HG03135 (cell line): ENCODE measurements around the gene S100A13.
"Not testable (repeated sequence)": the region's sequence is repeated elsewhere in the genome, so short reads cannot be mapped to it uniquely, and the experiment has no call there.

Source experiments
- ATAC-seq: cut with Tn5 transposase; IDR thresholded peaks from one replicate; pipeline ENCODE4 v1.9.1; 2021; ENCODE audit warnings: mild to moderate bottlenecking, moderate library complexity; ENCODE audit not compliant: unreplicated experiment

Gene S100A13

DNA sequence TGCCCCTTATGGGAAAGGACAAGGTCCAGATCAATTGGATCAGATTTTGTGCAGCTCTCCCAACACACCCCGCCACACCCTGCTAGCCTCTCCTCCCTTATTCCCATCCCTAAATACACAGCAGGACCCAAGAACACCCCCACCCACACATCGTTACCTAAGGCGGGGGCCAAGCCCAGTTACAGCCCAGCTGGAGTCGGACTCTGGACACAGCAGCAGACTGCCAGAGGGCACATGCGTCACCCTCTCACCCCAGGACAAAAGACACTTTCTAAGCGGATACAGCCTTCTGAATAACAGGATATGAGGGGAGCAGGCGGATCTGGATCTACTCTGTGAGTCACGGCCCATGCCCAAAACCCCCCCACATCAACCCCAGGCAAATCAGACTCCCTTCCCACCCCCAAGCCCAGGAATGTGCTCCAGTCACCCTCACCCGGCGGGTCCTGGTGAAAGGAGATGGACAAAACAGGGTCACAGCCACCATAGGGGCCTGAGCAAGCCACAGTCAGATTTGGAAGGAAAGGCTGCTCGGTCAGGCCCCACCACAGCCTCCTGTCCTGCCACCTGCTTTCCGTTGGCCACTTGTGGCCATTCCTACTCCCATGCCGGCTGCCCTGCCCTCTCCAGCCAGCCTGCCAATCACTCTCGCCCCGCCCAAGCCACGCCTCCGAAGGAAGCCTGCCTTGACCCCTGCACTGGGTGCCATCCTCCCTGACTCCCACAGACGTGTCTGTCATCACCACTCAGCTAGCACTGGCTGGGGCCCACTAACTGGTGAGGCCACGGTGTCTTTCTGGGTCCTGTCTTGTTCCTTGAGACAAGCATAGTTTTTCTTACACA is 18.3 kb downstream of the S100A13 start:
- ATAC-seq, result no peak

GRCh38 chr1:153608089-153608682 is 19.1 kb downstream of the S100A13 start:
- no peak for ATAC-seq

GRCh38 chr1:153607381-153607780 is 19.9 kb downstream of the S100A13 start:
- no peak for ATAC-seq

GRCh38 chr1:153606194-153606593 is 21.1 kb downstream of the S100A13 start:
- no peak for ATAC-seq

- no peak for ATAC-seq
Measured at GRCh38 chr1:153602749-153603148, 24.6 kb downstream of the S100A13 start.

- ATAC-seq, result no peak
Measured at GRCh38 chr1:153599847-153600246, 27.5 kb downstream of the S100A13 start.

DNA sequence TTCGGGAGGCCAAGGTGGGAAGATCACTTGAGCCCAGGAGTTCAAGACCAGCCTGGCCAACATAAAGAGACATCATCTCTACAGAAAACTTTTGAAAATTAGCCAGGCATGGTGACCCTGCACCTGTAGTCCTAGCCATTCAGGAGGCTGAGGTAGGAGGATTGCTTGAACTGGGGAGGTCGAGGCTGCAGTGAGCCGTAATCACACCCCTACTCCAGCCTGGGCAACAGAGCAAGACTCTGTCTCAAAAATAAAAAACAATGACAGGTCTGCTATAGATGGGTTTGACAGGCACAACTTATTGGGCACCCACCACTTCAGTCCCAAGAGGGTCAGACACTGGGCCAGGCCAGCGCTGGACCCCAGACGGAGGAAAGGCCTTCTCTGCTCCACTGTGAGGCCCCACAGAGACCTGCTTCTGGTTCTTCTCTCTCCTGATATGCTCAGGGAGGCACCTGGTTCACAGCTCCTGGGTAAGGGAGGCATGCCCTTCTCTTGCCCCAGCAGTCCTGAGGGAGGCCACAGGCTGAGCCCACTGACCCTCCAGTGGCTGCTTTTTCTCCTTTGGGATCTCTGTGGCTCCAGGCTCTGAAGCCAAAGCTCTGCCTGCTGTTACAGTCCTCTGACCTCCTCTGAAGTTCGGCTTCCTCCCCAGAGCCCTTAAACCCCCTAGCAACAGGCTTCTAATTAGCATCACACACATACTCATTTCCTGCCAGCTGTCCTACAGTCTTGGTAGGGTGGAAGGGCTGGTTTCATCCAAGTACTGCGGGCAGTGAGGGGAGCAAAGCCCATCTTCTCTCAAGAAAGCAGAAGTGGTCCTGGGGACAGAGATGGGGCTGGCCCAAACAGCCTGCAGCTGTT is 28.8 kb downstream of the S100A13 start:
- ATAC-seq, result peak; percentile 99

DNA sequence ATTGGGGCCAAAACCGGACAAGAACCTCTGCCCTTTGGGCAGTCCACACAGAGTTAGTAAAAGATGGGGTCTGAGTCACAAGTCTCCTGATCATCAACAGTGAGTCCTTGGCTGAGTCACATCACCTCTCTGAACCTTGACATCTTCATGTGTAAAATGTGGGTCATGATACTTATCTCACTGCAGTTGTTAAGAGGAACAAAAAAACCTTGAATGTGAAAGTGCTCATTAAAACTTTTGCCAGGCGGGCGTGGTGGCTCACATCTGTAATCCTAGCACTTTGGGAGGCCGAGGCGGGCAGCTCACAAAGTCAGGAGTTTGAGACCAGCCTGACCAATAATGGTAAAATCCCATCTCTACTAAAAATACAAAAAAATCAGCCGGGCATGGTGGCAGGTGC is 30.1 kb downstream of the S100A13 start:
- no peak for ATAC-seq

DNA sequence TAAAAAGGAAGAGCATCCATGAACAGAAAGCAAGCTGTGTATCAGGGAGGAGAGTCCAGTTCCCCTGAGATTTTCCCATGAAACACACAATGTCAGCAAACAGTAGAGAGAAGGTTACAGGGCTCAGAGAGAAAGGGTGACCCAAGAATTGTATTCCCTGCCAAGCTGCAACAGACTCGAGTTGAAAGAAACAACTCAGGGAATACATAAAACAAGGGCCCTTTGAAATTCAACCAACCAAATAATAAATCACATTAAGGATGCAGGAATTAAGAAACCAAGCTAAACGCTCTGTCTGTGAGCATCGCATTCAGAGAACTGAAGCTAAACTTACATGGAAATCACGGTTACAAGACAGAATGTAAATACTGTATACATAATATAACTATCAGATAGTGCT is 34.6 kb downstream of the S100A13 start:
- ATAC-seq, result no peak

DNA sequence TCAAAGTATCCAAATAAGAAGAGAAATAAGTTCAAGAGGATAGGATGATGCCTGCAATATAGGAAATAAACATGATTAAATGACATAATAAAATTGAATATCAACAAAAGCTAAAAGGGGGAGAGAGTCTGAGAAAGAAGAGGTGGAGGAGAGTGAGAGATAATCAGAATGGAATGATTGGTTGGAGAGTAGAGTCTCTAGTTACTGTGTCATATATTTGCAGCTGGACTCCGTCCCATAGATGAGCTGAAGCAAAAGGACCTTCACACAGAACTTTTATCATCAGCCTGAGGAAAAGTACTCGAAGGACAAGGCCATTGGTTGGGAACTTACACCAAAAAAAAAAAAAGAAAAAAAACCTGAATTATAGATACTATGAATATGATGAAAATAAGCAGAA is 38.8 kb downstream of the S100A13 start:
- no peak for ATAC-seq

GRCh38 chr1:153588033-153588432 is 39.3 kb downstream of the S100A13 start:
- ATAC-seq, result not testable (repeated sequence)

DNA sequence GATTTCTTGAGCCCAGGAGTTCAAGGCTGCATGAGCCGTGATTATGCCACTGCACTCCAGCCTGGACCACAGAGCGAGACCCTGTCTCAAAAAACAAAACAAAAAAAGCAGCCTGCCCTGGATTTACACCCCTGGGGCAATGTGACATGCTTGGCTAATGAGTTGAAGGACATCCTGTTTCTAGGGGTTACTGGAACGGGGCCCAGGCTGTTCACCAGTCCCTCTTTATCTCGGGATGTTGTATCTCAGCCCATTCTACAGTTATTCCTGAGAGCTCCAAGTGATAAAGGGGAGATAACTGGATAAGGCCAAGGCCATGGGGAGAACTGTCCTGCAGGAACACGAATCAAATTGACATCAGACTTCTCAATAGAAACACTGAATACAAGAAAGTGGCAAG is 40.0 kb downstream of the S100A13 start:
- no peak for ATAC-seq

- no peak for ATAC-seq
Measured at GRCh38 chr1:153586347-153586746, 41.0 kb downstream of the S100A13 start.

DNA sequence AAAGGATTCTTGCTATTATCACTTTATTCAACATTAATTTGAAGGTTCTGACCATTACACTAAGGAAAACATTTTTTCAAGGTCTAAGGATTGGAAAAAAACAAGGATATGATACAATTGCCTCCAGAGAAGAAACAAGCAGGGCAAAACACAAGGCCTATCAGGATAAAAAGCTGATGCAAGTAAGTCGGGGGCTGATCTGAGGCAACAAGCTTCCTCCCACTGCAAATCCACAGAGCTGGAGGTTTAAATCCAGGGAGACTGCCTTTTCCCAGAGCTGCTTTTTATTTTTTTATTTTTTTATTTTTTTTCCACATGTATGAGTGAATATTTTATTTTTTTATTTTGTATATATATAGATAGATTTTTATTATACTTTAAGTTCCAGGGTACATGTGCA is 42.3 kb downstream of the S100A13 start:
- no peak for ATAC-seq

- no peak for ATAC-seq
Measured at GRCh38 chr1:153583976-153584375, 43.3 kb downstream of the S100A13 start.

- not testable (repeated sequence) for ATAC-seq
Measured at GRCh38 chr1:153583514-153583913, 43.8 kb downstream of the S100A13 start.

- ATAC-seq, result not testable (repeated sequence)
Measured at GRCh38 chr1:153582836-153583235, 44.5 kb downstream of the S100A13 start.

- no peak for ATAC-seq
Measured at GRCh38 chr1:153578936-153579335, 48.4 kb downstream of the S100A13 start.

GRCh38 chr1:153578490-153578889 is 48.8 kb downstream of the S100A13 start:
- no peak for ATAC-seq

DNA sequence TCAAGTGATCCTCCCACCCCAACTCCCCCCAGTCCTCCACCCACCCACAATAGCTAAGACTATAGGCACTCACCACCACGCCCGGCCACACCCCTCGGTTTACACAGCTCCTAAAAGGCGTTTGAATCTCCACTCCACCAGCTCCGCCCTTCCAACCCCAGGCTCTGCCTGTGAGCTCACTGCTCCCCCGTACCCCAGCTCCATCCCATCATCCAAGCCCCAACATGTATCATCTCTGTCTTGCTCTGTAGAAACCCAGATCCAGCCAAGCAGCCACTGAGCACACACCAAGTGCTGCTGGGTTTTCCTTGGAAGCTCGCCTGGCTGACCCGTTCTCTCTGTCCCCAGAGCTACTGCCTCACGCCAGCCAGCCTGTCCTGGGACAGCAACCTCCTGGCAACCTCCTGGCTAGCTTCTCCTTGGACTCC is 49.7 kb downstream of the S100A13 start:
- ATAC-seq, result no peak

DNA sequence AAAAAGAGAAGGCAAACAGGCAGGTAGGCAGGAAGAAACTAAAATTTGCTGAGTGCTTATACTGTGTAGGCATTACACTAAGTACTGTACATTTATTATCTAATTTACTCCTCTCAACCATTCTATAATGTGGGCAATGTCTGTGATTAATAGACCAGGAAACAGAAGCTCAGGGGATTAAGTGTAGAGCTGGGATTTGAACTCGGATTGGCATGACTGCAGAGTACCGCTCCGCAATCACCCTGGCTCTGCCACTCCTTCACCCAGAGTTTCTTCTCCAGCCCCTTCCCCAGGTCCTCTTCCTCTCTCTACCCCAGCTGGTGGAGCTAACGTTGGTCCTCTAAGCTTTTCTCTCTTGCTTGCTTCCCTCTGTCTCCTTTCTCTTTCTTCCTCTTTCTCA is 50.2 kb downstream of the S100A13 start:
- ATAC-seq, result no peak
